Activated CD4-positive, alpha-beta T cell treated with anti-CD3 and anti-CD28 coated beads, Interleukin-2, Interleukin-6, amounts not matched to agents 100 ng/mL and 50 ng/mL, durations not matched to agents 16 hours and 8 hours (primary cell): ENCODE data around the gene GDNF.
"Not testable (repeated sequence)": the region's sequence is repeated elsewhere in the genome, so short reads cannot be mapped to it uniquely, and the experiment has no call there.

ENCODE experiments used
- DNase-seq: peaks from one replicate; pipeline ENCODE4 v3.0.0-alpha.2; 2020

The GDNF gene

DNA sequence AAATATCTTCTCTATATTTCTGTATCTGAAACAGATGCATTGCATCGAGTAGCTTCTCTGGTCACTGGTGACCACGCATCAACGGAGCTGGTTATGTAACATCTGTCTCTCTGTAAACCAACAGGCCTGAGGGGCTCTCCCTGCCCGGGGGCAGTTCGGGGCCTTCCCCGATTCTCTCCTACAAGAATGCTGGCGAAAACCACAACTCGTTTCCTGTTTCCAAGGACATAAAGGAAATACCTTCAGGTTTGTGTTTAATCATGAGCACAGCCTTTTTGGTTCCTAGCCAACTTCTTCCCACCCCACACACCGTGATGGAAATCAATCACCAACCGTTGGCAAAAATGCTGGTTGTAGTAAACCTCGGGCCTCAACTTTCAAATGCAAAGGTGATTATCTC, 25.1 kb downstream of the GDNF start:
- DNase-seq = no peak

DNA sequence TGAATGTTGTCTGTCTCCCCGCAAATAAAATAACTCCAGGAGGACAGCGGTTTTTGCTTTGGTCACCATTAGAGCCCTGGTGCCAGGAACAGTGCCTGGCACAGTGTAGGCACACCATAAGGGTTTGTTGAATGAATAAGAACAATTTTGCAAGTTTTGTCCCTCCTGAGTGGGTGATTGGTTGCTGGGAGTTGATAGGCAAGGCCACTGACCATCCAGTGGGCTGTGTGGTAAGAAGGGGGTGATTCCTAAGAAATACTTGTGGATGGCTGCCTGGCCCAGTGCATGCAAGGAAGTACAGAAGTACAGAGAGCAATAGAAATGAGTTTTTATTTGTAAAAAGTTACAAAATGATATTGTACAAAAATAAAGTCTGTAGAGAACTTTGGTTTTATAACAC, 27.5 kb downstream of the GDNF start:
- no peak for DNase-seq

DNA sequence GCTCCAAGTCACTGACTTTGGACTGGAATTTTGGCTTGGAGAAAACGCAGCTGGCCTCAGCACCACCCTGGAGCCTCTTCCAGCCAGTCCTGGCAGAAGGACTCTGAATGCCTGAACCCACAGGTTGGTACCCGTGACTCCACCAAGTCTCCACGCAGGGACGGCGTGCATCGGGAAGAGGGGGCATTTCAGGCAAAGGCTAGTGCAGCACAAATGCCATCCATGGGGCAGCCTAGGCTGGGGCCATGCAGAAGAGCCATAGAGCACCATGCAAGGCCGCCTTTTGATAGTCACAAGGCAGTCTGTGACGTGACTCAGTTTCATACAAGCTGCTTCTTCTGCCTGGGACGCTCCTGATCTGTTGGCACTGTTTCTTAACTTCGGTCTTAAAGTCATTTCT, 28.0 kb downstream of the GDNF start:
- DNase-seq = no peak

DNA sequence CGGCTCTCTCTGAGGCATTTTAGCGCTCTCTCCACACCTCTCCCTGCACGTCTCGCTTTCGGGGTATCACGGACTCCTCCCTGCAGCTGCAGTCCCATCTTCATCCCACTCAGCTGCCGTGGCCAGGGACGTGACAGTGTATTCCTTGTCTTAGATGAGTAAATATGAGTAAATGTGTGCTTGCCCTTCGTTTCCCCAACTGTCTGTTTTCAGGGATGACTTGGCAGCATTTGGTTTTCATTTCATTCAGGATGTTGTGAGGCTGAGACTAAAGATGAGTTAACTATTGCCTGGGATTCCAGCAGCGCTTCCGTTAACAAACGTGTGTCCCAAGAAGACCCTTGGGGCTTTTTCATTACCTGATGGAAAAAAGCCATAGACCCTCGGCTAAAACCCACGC, 29.5 kb downstream of the GDNF start:
- DNase-seq = no peak

DNA sequence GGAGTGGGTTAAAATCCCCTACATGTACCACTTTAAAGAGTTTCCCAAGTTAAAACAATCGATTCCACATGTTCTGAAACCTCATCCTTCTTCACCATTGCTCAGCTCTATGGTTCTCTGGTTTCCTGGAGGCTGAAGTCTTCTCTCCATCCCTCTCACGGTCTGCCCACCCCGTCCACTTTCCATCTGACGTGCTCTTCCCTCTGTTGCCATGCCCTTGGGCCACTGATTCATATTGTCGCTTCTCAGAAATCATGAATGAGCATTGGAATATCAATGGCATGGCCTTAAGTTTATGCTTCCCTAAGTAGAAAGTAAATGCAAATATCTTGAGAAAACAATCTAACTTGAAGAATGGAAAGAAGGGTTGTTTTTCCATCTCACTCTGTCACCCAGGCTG, 30.9 kb downstream of the GDNF start:
- DNase-seq = no peak

DNA sequence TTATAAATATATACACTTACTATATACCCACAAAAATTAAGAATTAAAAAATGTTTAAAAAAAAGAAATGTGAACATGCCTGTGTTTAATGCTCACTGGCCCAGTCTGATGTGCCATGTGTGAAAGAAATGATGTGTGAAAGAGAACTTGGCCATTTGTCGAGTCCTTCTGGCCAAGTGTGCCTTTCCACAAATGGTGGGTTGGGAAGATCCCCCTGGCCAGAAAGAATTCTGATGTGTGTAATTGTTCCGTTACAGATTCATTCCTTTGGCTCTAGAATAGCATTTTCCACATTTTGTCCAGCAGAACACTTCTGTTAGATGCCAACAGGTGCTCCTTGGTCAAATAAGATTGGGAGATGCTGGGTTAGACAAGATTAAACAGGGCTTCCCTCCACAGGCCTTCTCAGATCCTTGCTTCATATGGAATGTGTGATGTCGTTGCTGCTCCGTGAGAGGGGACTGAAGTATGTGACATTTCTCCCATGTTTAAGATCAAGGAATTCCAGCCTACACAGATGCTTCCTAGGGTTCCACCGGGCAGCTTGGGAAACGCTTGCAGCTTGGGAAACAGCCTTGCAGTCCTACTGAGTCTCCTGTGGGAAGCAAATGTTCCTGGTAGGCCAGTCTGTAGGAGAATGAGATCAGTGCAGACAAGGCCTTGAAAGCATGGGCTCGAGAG, 32.1 kb downstream of the GDNF start:
- no peak for DNase-seq

DNA sequence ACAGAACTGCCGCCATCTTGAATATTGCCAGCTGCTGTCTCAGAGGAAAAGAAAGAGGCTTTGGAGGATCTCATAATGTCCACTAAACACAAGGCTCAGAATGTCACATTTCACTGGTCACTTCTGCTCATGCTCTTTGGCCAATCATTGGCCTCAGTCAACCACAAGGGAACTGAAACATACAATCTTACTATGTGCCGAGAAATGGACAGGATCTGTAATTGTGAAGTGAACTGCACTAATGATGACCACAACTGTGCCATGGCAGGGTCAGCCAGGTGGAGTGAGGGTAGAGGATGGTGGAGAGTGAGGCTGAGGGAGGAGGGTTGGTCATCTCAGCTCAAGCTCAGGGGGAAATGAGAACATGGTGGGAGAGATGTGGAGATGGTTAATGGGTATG, 32.8 kb downstream of the GDNF start:
- no peak for DNase-seq

DNA sequence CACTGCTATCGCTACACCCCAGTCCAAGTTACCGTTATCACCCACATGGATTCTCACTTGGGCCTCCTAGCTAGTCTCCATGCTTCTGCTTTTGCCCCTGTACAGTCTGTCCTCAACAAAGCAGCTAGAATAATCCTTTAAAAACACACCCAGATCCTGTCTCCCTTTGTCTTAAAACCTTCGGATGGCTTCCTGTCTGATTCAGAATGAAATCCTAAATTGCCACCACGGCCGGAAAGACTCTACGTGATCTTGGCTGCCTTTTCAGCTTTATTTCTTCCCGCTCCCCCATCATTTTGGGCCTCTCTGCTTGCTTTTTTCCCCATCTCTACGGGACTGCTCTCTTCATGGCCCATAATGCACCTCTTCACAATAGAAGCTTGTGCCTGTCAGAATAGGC, 33.4 kb downstream of the GDNF start:
- DNase-seq = no peak

DNA sequence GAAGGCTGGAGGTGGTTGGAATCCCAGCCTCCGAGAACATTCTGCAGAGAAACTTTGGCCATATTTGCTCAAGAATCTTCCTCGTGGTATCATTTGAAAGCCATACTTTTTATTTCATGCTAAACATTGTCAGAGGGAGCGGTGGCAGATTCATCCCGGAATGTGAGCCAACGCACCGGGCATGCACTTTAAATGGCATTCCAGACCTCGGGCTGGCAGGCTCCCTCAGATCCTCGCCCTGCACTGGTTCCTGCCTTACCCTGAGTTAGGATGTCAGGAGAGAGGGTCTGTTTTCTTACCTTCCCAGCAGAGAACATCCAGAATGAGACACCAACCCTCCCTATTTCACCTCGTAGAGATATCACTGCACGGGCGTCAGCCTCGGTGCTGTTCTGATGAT, 33.8 kb downstream of the GDNF start:
- DNase-seq = no peak

DNA sequence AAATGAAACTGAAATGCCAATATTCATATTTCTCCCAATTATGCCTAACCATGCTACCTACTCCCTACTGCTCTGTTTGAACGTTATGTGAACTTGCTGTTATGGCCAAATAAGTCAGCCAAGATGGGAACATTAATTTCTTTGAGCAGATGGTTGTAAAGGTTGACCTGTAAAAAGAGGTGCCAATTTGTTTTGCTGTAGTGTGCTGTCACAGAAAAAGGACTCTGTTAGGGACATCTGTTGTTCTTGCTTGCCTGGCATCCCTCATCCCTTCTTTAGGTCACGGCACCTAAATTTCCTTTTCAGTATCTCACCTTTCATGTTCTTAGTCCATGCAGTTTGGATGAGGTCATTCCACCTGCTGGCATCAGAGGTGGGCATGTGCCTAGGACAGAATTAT, 35.4 kb downstream of the GDNF start:
- DNase-seq = no peak

DNA sequence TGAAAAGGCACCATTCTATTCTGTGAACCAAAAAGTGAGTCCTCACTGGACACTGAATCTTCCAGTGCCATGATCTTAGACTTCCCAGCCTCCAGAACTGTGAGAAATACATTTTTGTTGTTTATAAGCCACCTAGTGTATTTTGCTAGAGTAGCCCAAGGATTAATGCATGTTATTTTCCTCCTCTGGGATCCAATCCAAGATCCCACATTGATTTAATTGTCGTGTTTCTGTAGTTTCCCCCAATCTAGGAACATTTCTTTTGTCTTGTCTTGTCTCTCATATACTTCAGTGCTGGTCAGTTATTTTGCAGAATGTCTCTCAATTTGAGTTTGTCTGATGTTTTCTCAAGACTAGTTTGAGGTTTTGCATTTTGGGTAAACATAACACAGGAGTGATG, 36.4 kb downstream of the GDNF start:
- no peak for DNase-seq

DNA sequence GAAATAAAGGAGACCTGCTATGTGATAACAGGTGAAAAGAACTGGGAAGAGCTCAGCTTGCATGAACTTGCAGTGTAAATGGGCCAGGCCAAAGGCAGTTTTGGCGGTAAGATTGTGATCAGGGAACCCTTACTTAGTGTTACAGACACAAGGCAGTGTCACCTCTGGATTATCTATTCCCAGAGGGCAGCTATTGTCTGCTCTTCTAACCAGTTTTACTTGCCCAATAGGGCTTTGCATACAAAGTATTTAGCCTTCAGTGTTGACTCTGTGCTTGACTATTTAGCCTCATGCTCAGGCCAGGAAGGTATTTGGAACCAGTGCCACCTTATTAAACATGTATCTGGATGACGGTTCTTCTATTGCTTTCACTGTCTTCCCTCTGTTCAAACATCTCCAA, 38.3 kb downstream of the GDNF start:
- DNase-seq = no peak

DNA sequence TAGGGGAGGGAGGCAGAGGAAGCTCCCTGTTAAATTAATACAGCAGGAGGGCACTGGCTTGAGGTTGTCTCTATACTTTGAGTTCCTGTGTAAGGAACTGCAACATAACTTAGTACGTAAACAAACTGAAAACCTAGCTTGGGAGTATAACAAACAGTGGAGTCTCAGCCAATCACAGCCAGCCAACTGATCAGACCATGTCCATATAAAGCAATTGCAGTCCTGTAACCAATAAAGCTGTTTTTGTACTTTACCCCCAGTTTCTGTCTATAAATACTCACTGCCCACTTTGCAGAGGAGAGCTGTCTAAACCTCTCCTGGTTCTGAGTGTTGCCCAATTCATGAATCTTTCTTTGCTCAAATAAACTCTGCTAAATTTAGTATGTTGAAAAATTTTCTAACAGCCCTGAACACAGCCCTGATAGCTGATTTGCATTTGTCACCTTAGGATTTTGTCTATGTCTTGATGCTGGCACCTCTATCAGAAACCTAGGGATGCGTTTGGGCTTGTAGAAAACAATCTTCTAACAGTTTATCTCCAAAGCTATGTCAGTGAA, 39.9 kb downstream of the GDNF start:
- no peak for DNase-seq

DNA sequence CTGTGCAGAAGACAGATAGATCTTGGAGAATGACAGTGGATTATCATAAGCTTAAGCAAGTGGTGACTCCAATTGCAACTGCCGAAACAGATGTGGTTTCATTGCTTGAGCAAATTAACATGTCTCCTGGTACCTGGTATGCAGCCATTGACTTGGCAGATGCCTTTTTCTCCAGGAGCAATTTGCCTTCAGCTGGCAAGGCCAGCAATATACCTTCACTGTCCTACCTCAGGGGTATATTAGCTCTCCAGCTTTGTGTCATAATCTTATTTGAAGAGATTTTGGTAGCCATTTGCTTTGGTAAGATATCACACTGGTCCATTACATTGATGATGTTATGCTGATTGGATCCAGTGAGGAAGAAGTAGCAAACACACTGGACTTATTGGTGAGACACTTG, 43.4 kb downstream of the GDNF start:
- DNase-seq = not testable (repeated sequence)

DNA sequence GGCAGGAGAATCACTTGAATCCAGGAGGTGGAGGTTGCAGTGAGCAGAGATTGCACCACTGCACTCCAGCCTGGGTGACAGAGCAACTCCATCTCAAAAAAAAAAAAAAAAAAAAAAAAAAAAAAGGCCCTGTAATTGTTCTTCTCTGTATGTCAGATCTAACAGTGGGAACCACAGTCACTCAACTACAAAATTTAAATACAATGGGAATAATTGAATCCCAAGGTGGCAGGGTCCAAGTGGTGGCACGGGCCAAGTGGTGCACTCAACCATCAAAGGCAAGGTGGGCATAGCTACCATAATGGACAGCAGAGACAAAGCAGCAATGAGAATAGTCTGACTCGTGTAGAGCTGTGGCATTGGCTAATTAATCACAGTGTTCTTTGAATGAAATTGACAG, 44.5 kb downstream of the GDNF start:
- DNase-seq = not testable (repeated sequence)

DNA sequence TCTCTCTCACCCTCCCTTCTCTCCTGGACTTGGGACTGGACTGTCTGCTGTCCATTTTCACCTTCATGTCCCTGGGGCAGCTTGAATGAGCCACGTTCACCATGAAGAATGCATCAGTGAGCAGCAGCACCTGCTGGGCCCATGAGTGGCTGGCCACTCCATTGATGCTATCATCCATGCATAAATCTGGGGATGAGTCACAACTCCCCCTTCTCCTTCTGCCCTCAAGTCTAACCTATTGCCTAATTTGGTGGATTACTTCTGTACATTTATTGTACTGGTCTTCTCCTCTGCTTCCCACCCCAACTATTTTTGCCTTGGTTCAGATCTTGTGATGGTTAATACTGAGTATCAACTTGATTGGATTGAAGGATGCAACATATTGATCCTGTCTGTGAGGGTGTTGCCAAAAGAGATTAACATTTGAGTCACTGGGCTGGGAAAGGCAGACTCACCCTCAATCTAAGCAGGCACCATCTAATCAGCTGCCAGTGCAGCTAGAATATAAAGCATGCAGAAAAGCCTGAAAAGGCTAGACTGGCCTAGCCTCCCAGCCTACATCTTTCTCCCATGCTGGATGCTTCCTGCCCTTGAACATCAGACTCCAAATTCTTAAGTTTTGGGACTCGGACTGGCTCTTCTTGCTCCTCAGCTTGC, 46.7 kb downstream of the GDNF start:
- no peak for DNase-seq

DNA sequence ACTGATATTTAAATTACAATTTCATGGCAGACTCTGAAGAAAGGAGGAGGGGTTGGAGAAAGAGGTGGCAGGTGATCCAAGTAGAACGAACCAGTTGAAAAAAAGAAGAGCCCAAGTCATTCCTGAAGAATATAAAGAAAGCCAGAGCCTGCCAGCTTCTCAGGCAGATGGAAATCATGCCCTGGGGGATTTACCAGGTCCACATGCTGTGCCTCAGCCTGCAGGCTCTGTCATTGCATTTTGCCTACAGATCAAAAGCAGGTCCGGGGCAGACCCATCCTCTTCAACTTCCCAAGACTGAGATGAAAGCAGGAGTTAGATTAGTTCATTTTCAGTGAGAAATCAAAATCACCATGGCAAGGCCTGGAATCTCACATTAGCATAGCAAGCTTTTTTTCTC, 48.5 kb downstream of the GDNF start:
- no peak for DNase-seq

DNA sequence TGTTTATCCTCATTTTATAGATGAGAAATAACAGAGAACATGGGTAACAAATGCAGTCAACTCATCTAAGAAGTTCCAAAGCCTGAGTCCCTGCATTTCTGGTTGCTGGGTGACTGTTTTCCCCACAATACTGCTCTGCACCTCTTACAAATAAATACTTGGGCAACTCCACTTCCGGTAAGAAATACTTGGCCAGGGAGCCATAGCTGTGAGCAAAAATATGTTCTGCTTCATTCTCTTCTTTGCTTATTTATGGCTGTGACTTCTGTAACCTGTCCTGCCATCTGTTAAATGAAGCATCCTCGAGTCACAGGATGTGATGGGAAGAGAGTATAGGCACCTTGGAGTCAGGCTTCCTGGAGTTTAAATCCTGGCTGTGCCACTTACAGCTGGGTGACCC, 49.9 kb downstream of the GDNF start:
- no peak for DNase-seq

DNA sequence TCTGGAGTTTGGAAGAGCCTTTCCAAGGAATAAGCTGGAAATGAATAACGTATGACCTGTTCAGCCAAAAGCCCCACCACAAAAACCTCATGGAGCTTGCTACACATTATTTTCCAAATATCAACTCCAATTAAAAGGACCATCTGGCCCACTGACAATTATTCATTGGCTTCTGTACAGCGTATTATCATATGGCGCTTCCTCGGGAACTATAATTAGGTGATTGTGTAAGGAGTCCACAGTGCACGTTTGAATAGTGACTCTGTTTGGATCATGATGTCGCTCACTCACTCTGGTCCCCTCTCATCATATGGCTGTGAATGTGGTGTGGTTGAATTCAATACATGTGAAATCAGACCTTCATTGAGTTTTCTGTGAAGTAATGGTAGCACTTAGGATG, 52.1 kb downstream of the GDNF start:
- no peak for DNase-seq

DNA sequence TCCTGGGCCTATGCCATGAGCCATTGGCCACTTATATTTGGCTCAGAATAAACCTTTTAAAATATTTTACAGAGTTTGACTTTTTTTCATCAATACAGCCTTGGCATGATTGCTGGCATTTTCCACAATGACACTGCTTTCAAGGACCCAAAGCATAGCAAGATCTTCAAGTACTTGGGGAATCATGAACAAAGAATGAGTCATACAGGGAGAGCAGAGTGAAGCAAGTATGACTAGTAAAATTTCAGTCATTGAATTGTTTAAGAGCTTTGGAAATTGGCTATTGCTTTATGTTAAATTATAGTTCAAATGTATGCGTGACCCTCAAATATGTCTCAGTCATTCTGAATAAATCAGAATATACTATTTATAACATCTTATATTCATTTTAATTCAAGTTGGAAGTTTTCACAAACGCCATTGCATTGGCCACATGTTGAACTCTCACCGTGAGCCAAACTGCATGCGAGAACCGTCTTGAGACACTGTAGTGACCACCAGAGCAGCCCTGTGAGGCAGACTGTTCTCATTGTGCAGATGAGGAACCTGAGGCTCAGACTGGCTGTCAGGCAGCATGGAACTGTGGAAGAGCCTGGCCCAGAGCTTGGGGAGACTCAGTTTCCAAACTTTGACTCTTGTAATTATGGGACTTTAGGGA, 52.9 kb downstream of the GDNF start:
- no peak for DNase-seq

DNA sequence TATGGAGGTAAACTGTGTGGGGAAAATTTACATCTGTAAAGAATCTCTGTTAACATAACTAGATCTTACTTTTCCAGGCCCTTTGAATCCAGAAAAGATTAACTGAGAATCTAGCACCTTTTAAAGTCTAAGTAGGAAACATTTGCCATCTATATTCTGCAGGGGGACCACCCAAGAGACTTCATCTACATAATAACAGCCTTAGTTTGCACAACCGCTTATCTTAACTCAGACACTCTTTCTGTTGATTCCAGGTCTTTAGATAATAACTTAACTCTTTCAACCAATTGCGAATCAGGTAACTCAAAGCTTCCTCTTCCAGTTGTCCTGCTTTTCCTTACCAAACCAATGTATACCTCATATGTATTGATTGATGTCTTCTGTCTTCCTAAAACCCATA, 53.4 kb downstream of the GDNF start:
- no peak for DNase-seq

DNA sequence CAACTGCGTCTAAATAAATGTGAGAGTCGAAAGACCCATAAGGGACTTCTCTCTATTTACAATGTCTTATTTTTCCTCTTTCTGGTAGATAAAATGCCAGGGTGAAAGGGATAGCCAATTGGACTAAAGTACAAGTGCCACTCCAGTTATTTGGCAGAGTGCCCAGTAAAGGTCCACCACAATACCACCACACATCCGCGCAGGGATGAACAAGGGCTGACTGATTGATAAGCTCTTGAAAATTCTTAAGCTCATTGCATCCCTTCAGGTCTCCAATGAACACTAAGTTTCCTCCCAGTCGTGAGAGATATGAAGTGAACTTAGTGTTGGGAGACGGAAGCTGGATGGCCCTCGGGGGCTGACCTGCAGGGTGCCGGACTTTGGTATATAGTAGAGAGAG, 58.4 kb downstream of the GDNF start:
- not testable (repeated sequence) for DNase-seq

DNA sequence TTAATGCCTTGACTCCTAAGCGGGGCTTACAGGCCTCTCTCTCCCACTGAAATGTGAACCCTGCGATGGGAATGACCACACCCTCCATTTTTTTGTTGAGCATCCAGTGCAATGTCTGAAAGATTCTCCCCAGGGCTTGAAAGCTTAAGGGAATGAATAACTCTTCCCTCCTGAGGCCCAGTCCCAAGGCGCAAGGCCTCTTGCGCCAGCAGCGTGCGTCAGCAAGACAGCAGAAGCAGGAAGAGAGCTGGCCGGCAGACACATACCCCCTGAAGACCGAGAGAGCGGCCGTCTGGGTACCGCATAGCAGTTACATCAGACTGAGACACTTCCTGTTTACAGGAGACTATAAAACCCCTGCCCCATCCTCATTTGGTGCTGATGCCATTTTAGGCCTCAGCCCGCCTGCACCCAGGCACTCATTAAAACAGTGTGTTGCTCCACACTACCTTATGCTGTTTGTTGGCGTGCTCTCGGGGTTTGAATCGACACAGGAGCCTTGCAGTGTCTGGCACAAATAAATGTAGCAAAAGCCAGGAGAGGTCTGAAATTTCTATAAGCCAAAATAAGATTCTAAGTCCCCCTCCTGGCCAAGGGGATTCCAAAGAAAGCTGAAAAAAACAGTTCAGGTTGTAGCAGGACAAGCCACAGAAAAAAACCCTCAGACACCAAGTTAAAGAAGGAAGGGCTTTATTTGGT, 62.3 kb downstream of the GDNF start:
- no peak for DNase-seq

DNA sequence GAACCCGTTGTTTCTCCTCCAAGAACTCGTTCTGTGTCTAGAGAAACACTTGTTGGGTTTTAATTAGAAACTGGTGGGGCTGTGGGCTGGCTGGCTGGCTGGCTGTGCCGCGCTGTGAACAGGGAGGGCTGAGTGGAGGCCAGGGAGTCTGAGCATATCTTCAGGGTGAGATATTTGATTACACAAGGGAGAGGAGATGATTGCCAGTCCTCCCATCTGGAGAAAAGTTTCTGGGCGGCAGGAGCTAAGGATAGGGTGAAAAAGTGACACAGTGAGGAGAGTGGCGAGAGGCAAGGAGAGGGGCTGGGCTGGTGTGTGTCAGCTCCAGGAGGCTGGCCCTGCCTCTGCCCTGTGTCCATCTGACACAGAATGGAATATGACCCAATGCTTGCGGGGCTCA, 63.0 kb downstream of the GDNF start:
- DNase-seq = no peak
